GM23338 (cell line): ENCODE data around the gene HAGH.

Experiments
- CREB1 ChIP-seq: fragments of 250-450 bp; sonication (Bioruptor Pico); IDR thresholded peaks from 2 replicates; pipeline ENCODE4 v1.5.0; 2020; ENCODE audit warnings: low read depth, mild to moderate bottlenecking, moderate library complexity
- CTCF ChIP-seq, 2 experiments: fragments of 200-600 bp in 1 of 2; sonication (generic) in 1 of 2; conservative IDR thresholded peaks; 2 replicates each; pipeline versions ENCODE4 v1.5.1 to v1.6.1; 2016 to 2017; ENCODE audit warnings: antibody characterized with exemption in 2 of 2, low read depth in 2 of 2, mild to moderate bottlenecking in 2 of 2, moderate library complexity in 1 of 2
- ETS1 ChIP-seq: IDR thresholded peaks from 2 replicates; pipeline ENCODE4 v1.6.1; 2016; ENCODE audit warnings: antibody characterized with exemption
- EZH2 ChIP-seq: fragments of 200-600 bp; sonication (generic); IDR thresholded peaks from one replicate; pipeline ENCODE4 v1.8.0; 2017; ENCODE audit warnings: antibody characterized with exemption, mild to moderate bottlenecking, low read depth; ENCODE audit not compliant: unreplicated experiment
- EZH2phosphoT487 ChIP-seq: fragments of 200-600 bp; sonication (generic); IDR thresholded peaks from one replicate; pipeline ENCODE4 v1.8.1; 2018; ENCODE audit warnings: antibody characterized with exemption; ENCODE audit not compliant: unreplicated experiment
- JUNB ChIP-seq: IDR thresholded peaks from one replicate; pipeline ENCODE4 v1.6.1; 2016; ENCODE audit warnings: antibody characterized with exemption; ENCODE audit not compliant: unreplicated experiment
- NANOG ChIP-seq: IDR thresholded peaks from 2 replicates; pipeline ENCODE4 v1.6.1; 2016; ENCODE audit warnings: antibody characterized with exemption, borderline replicate concordance
- POLR2AphosphoS5 ChIP-seq: IDR thresholded peaks from 2 replicates; pipeline ENCODE4 v1.6.1; 2016; ENCODE audit warnings: antibody characterized with exemption, low read depth
- REST ChIP-seq: IDR thresholded peaks from one replicate; pipeline ENCODE4 v1.6.1; 2018; ENCODE audit warnings: antibody characterized with exemption; ENCODE audit not compliant: unreplicated experiment
- STAT1 ChIP-seq: IDR thresholded peaks from one replicate; pipeline ENCODE4 v1.6.1; 2016; ENCODE audit warnings: antibody characterized with exemption; ENCODE audit not compliant: unreplicated experiment
- ZNF114 ChIP-seq: fragments of 250-450 bp; sonication (Bioruptor Pico); IDR thresholded peaks from 2 replicates; pipeline ENCODE4 v1.5.0; 2020; ENCODE audit warnings: mild to moderate bottlenecking, moderate library complexity
- ZNF331 ChIP-seq: fragments of 250-450 bp; sonication (Bioruptor Pico); IDR thresholded peaks from 2 replicates; pipeline ENCODE4 v1.5.0; 2020; ENCODE audit warnings: low read depth, mild to moderate bottlenecking, moderate library complexity
- ZNF462 ChIP-seq: fragments of 250-450 bp; sonication (Bioruptor Pico); IDR thresholded peaks from 2 replicates; pipeline ENCODE4 v1.5.0; 2020; ENCODE audit warnings: mild to moderate bottlenecking, moderate library complexity

- TF ChIP-seq STAT1 (no peak), REST (no peak), EZH2 (no peak), CTCF (conservative IDR thresholded peaks at IDR 0.05; ENCODE audit: low read depth in 2 of 2) (no peak), POLR2AphosphoS5 (no peak), ETS1 (no peak), CREB1 (CRISPR knock-in tag) (no peak), ZNF462 (no peak), EZH2phosphoT487 (no peak), NANOG (no peak), JUNB (no peak), ZNF114 (CRISPR knock-in tag) (no peak), ZNF331 (CRISPR knock-in tag) (no peak)
Measured at GRCh38 chr16:1789643-1790045, 37.0 kb downstream of the HAGH start.
